HG03342 (cell line): ENCODE data around the gene NCAPG2.
A peak's percentile ranks its signal among the peaks of the same experiment; 100 is the strongest.

Experiments used
- ATAC-seq: cut with Tn5 transposase; IDR thresholded peaks from one replicate; pipeline ENCODE4 v1.9.1; 2021; ENCODE audit warnings: mild to moderate bottlenecking, moderate library complexity; ENCODE audit not compliant: unreplicated experiment

The NCAPG2 gene

GRCh38 chr7:158704524-158705233 is at the start of gene NCAPG2:
NCAPG2 (minus strand) TSS chr7:158704804; CDS start chr7:158701899, 2,905 bp downstream.
- peak; percentile 97 for ATAC-seq

- no peak for ATAC-seq
Observed at GRCh38 chr7:158753900-158754299, 49.3 kb upstream of the NCAPG2 start.

- no peak for ATAC-seq
Observed at GRCh38 chr7:158751751-158752150, 47.1 kb upstream of the NCAPG2 start.

GRCh38 chr7:158751199-158751598 is 46.6 kb upstream of the NCAPG2 start:
- ATAC-seq: no peak

GRCh38 chr7:158750702-158751101 is 46.1 kb upstream of the NCAPG2 start:
- ATAC-seq: no peak

- no peak for ATAC-seq
Observed at GRCh38 chr7:158749396-158749795, 44.8 kb upstream of the NCAPG2 start.

- no peak for ATAC-seq
Observed at GRCh38 chr7:158748335-158748734, 43.7 kb upstream of the NCAPG2 start.

- ATAC-seq: no peak
Observed at GRCh38 chr7:158747408-158747807, 42.8 kb upstream of the NCAPG2 start.

GRCh38 chr7:158746957-158747356 is 42.4 kb upstream of the NCAPG2 start:
- no peak for ATAC-seq

- ATAC-seq: no peak
Observed at GRCh38 chr7:158745057-158745715, 40.6 kb upstream of the NCAPG2 start.

GRCh38 chr7:158744070-158744469 is 39.5 kb upstream of the NCAPG2 start:
- ATAC-seq: no peak

- no peak for ATAC-seq
Observed at GRCh38 chr7:158743219-158743618, 38.6 kb upstream of the NCAPG2 start.

GRCh38 chr7:158742065-158742821 is 37.6 kb upstream of the NCAPG2 start:
- ATAC-seq: no peak

- ATAC-seq: no peak
Observed at GRCh38 chr7:158741294-158741666, 36.7 kb upstream of the NCAPG2 start.

- no peak for ATAC-seq
Observed at GRCh38 chr7:158740657-158741293, 36.2 kb upstream of the NCAPG2 start.

GRCh38 chr7:158740013-158740656 is 35.5 kb upstream of the NCAPG2 start:
- no peak for ATAC-seq

GRCh38 chr7:158738841-158739240 is 34.2 kb upstream of the NCAPG2 start:
- ATAC-seq: no peak

- no peak for ATAC-seq
Observed at GRCh38 chr7:158737064-158737695, 32.6 kb upstream of the NCAPG2 start.

- ATAC-seq: no peak
Observed at GRCh38 chr7:158735935-158736334, 31.3 kb upstream of the NCAPG2 start.

GRCh38 chr7:158734861-158735260 is 30.3 kb upstream of the NCAPG2 start:
- ATAC-seq: no peak
